Muscle layer of colon (tissue), 2 donors: Measurements from ENCODE around the gene PRPH.
"Not testable (repeated sequence)": the region's sequence is repeated elsewhere in the genome, so short reads cannot be mapped to it uniquely, and the experiment has no call there.

Experiments used
- H3K27ac ChIP-seq: one replicate; pipeline ENCODE4 v1.7.0; 2013; ENCODE audit warnings: low read depth, mild to moderate bottlenecking, low read length, moderate library complexity
- H3K27me3 ChIP-seq, 2 donors: one replicate each; pipeline ENCODE4 v1.7.0; 2013; ENCODE audit warnings: low read length in 2 of 2, mild to moderate bottlenecking in 2 of 2; ENCODE audit not compliant: insufficient read depth in 2 of 2, control insufficient read depth in 1 of 2
- H3K36me3 ChIP-seq: one replicate; pipeline ENCODE4 v1.7.0; 2013; ENCODE audit warnings: mild to moderate bottlenecking, low read length; ENCODE audit not compliant: insufficient read depth
- H3K4me1 ChIP-seq: one replicate; pipeline ENCODE4 v1.7.0; 2013; ENCODE audit warnings: mild to moderate bottlenecking, low read length; ENCODE audit not compliant: insufficient read depth
- H3K4me3 ChIP-seq, 2 donors: one replicate each; pipeline ENCODE4 v1.7.0; 2013; ENCODE audit warnings: low read length in 2 of 2, low read depth in 1 of 2, mild to moderate bottlenecking in 1 of 2, moderate library complexity in 1 of 2
- H3K9ac ChIP-seq: one replicate; pipeline ENCODE4 v1.7.0; 2013; ENCODE audit warnings: low read length
- H3K9me3 ChIP-seq: one replicate; pipeline ENCODE4 v1.7.0; 2013; ENCODE audit warnings: mild to moderate bottlenecking, low read length
- donor health status: abdominal sarcoma.
- donor health status: Adenocarcinoma of cecum.

PRPH gene

GRCh38 chr12:49314811-49315210, 19.9 kb downstream of the PRPH start:
- no peak overlapping the region for H3K9ac ChIP-seq
- no peak overlapping the region for H3K4me3 ChIP-seq
- H3K36me3 ChIP-seq: no peaks in the 10 kb centered on the region
- no peaks in the 10 kb centered on the region for H3K9me3 ChIP-seq
- H3K27me3 ChIP-seq: no peaks in the 10 kb centered on the region
- no peak overlapping the region for H3K27ac ChIP-seq
- no peaks in the 10 kb centered on the region for H3K4me1 ChIP-seq

- not testable (repeated sequence) for H3K27me3 ChIP-seq, H3K4me1 ChIP-seq, H3K9ac ChIP-seq, H3K27ac ChIP-seq, H3K9me3 ChIP-seq, H3K4me3 ChIP-seq, H3K36me3 ChIP-seq
Measured at GRCh38 chr12:49317118-49317517, 22.2 kb downstream of the PRPH start.

GRCh38 chr12:49320411-49321103, 25.6 kb downstream of the PRPH start:
- H3K9ac ChIP-seq, H3K9me3 ChIP-seq, H3K36me3 ChIP-seq, H3K27me3 ChIP-seq, H3K4me3 ChIP-seq, H3K27ac ChIP-seq: not testable (repeated sequence)
- H3K4me1 ChIP-seq: peaks cover 13% of the 10 kb centered on the region

GRCh38 chr12:49322367-49322707, 27.4 kb downstream of the PRPH start:
- Histone ChIP-seq H3K4me1 (peaks cover 13% of the 10 kb centered on the region), H3K4me3 (peak overlapping the region; percentile 34 to 53), H3K9ac (no peak overlapping the region), H3K9me3 (no peaks in the 10 kb centered on the region), H3K27me3 (no peaks in the 10 kb centered on the region), H3K36me3 (no peaks in the 10 kb centered on the region), H3K27ac (peak overlapping the region; percentile 85)

GRCh38 chr12:49322708-49323523, 28.0 kb downstream of the PRPH start, which contains the start of gene TROAP:
TSS of gene TROAP (plus strand) at chr12:49323255. CDS start at chr12:49323609, 354 bp downstream.
- Histone ChIP-seq H3K4me1 (peaks cover 13% of the 10 kb centered on the region), H3K27ac (peak within 1 kb of the TSS; percentile 85), H3K9ac (no peak within 1 kb of the TSS), H3K9me3 (no peaks in the 10 kb centered on the region), H3K27me3 (no peaks in the 10 kb centered on the region), H3K4me3 (peak within 1 kb of the TSS; percentile 34 to 56), H3K36me3 (no peaks in the 10 kb centered on the region)

GRCh38 chr12:49323524-49324097, 28.7 kb downstream of the PRPH start:
- H3K4me1 ChIP-seq: peaks cover 13% of the 10 kb centered on the region
- no peaks in the 10 kb centered on the region for H3K36me3 ChIP-seq
- H3K9me3 ChIP-seq: no peaks in the 10 kb centered on the region
- no peak overlapping the region for H3K9ac ChIP-seq
- H3K27me3 ChIP-seq: no peaks in the 10 kb centered on the region
- peak overlapping the region in 1 of 2 donors; percentile 56 for H3K4me3 ChIP-seq
- H3K27ac ChIP-seq: no peak overlapping the region

- H3K9ac ChIP-seq: no peak overlapping the region
- H3K4me1 ChIP-seq: peaks cover 13% of the 10 kb centered on the region
- no peak overlapping the region for H3K4me3 ChIP-seq
- H3K9me3 ChIP-seq: no peaks in the 10 kb centered on the region
- H3K27ac ChIP-seq: no peak overlapping the region
- no peaks in the 10 kb centered on the region for H3K36me3 ChIP-seq
- peaks cover 0 to 3% of the 10 kb centered on the region in 2 donors for H3K27me3 ChIP-seq
Measured at GRCh38 chr12:49325606-49326005, 30.7 kb downstream of the PRPH start.

- Histone ChIP-seq H3K27me3 (peaks cover 0 to 11% of the 10 kb centered on the region in 2 donors), H3K4me1 (peaks cover 12% of the 10 kb centered on the region), H3K9me3 (no peaks in the 10 kb centered on the region), H3K4me3 (no peak overlapping the region), H3K36me3 (no peaks in the 10 kb centered on the region), H3K9ac (no peak overlapping the region), H3K27ac (no peak overlapping the region)
Measured at GRCh38 chr12:49327368-49327767, 32.4 kb downstream of the PRPH start.

GRCh38 chr12:49327887-49328286, 32.9 kb downstream of the PRPH start:
- H3K9me3 ChIP-seq: no peaks in the 10 kb centered on the region
- no peak overlapping the region for H3K4me3 ChIP-seq
- H3K27ac ChIP-seq: no peak overlapping the region
- H3K9ac ChIP-seq: no peak overlapping the region
- H3K36me3 ChIP-seq: no peaks in the 10 kb centered on the region
- H3K4me1 ChIP-seq: peaks cover 12% of the 10 kb centered on the region
- H3K27me3 ChIP-seq: peaks cover 0 to 16% of the 10 kb centered on the region in 2 donors

- Histone ChIP-seq H3K4me1 (peaks cover 5% of the 10 kb centered on the region), H3K9me3 (no peaks in the 10 kb centered on the region), H3K4me3 (no peak overlapping the region), H3K27ac (no peak overlapping the region), H3K27me3 (peaks cover 5 to 24% of the 10 kb centered on the region in 2 donors), H3K9ac (no peak overlapping the region), H3K36me3 (no peaks in the 10 kb centered on the region)
Measured at GRCh38 chr12:49328816-49329215, 33.9 kb downstream of the PRPH start.

GRCh38 chr12:49330032-49330619, 35.2 kb downstream of the PRPH start:
- no peaks in the 10 kb centered on the region for H3K9me3 ChIP-seq
- H3K36me3 ChIP-seq: no peaks in the 10 kb centered on the region
- H3K4me1 ChIP-seq: peaks cover 5% of the 10 kb centered on the region
- peaks cover 16 to 37% of the 10 kb centered on the region in 2 donors for H3K27me3 ChIP-seq
- no peak overlapping the region for H3K9ac ChIP-seq
- no peak overlapping the region for H3K27ac ChIP-seq
- H3K4me3 ChIP-seq: no peak overlapping the region
